HG02943 (cell line): ENCODE measurements around the gene RAP1GDS1.
"Not testable (repeated sequence)": the region's sequence is repeated elsewhere in the genome, so short reads cannot be mapped to it uniquely, and the experiment has no call there.

ENCODE experiments used
- ATAC-seq: cut with Tn5 transposase; IDR thresholded peaks from one replicate; pipeline ENCODE4 v1.9.1; 2021; ENCODE audit warnings: mild to moderate bottlenecking, low read depth, moderate library complexity; ENCODE audit not compliant: unreplicated experiment

The RAP1GDS1 gene

GRCh38 chr4:98476891-98477290 lies 215.7 kb downstream of the RAP1GDS1 start:
- no peak for ATAC-seq

- not testable (repeated sequence) for ATAC-seq
Observed at GRCh38 chr4:98479590-98479989, 218.4 kb downstream of the RAP1GDS1 start.

GRCh38 chr4:98480535-98480934 lies 219.4 kb downstream of the RAP1GDS1 start:
- ATAC-seq = no peak

GRCh38 chr4:98481167-98481566 lies 220.0 kb downstream of the RAP1GDS1 start:
- no peak for ATAC-seq

GRCh38 chr4:98482503-98482846 lies 221.3 kb downstream of the RAP1GDS1 start:
- peak; percentile 24 for ATAC-seq

GRCh38 chr4:98482847-98483806 lies 221.9 kb downstream of the RAP1GDS1 start:
- ATAC-seq = peak; percentile 75

GRCh38 chr4:98484031-98484430 lies 222.8 kb downstream of the RAP1GDS1 start:
- no peak for ATAC-seq

GRCh38 chr4:98485816-98486345 lies 224.7 kb downstream of the RAP1GDS1 start:
- no peak for ATAC-seq

- no peak for ATAC-seq
Observed at GRCh38 chr4:98490251-98490650, 229.1 kb downstream of the RAP1GDS1 start.

GRCh38 chr4:98491899-98492559 lies 230.8 kb downstream of the RAP1GDS1 start:
- ATAC-seq = no peak

GRCh38 chr4:98493296-98493695 lies 232.1 kb downstream of the RAP1GDS1 start:
- ATAC-seq = no peak
